T-helper 1 cell treated with Interleukin-12 subunit alpha and Interleukin-12 subunit beta and Interleukin-4 antibody, amounts not matched to agents 30 μg/mL and 1 μg/mL, for 36 hours (primary cell): ENCODE measurements around the gene ITGBL1.

Source experiments
- H3K27ac Mint-ChIP-seq: one replicate; pipeline ENCODE4 v1.8.0; 2021; ENCODE audit warnings: mild to moderate bottlenecking, mixed read lengths
- H3K27me3 Mint-ChIP-seq: one replicate; pipeline ENCODE4 v1.8.0; 2021; ENCODE audit warnings: low read depth, mixed read lengths
- H3K36me3 Mint-ChIP-seq: one replicate; pipeline ENCODE4 v1.8.0; 2021; ENCODE audit warnings: low read depth, mixed read lengths
- H3K4me1 Mint-ChIP-seq: one replicate; pipeline ENCODE4 v1.8.0; 2021; ENCODE audit warnings: low read depth, mixed read lengths
- H3K4me3 Mint-ChIP-seq: one replicate; pipeline ENCODE4 v1.8.0; 2021; ENCODE audit warnings: mild to moderate bottlenecking, moderate library complexity, mixed read lengths
- H3K9me3 Mint-ChIP-seq: one replicate; pipeline ENCODE4 v1.8.0; 2021; ENCODE audit warnings: mixed read lengths

Gene ITGBL1

GRCh38 chr13:101681834-101682233 lies 229.4 kb downstream of the ITGBL1 start:
- Mint-ChIP-seq H3K9me3 (no peaks in the 10 kb centered on the region), H3K27me3 (no peaks in the 10 kb centered on the region), H3K36me3 (no peaks in the 10 kb centered on the region), H3K4me3 (no peak overlapping the region), H3K27ac (no peak overlapping the region), H3K4me1 (no peaks in the 10 kb centered on the region)

GRCh38 chr13:101686003-101686402 lies 233.5 kb downstream of the ITGBL1 start:
- Mint-ChIP-seq H3K4me1 (no peaks in the 10 kb centered on the region), H3K27me3 (no peaks in the 10 kb centered on the region), H3K36me3 (no peaks in the 10 kb centered on the region), H3K4me3 (no peak overlapping the region), H3K9me3 (no peaks in the 10 kb centered on the region), H3K27ac (no peak overlapping the region)

DNA sequence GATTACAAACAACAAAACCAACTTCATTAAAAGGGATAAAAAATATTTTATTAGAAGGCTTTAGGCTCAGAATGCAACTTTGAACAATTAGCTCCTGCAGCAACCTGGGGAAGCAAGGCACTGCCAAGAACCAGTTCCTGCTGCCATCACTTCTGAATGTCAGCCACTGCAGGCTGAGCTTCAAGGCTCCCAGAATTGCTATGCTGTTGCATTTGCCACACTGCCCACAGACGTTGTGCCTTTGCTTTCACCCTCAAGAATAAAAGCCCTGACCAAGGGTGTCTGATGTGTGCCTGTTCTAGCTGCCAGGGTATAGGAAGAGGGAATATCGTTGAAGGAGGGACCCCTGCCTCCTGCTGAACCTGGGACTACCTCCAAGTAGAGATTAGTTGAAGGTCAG lies 238.4 kb downstream of the ITGBL1 start:
- Mint-ChIP-seq H3K27me3 (no peaks in the 10 kb centered on the region), H3K36me3 (no peaks in the 10 kb centered on the region), H3K4me3 (no peak overlapping the region), H3K9me3 (no peaks in the 10 kb centered on the region), H3K27ac (no peak overlapping the region), H3K4me1 (no peaks in the 10 kb centered on the region)

DNA sequence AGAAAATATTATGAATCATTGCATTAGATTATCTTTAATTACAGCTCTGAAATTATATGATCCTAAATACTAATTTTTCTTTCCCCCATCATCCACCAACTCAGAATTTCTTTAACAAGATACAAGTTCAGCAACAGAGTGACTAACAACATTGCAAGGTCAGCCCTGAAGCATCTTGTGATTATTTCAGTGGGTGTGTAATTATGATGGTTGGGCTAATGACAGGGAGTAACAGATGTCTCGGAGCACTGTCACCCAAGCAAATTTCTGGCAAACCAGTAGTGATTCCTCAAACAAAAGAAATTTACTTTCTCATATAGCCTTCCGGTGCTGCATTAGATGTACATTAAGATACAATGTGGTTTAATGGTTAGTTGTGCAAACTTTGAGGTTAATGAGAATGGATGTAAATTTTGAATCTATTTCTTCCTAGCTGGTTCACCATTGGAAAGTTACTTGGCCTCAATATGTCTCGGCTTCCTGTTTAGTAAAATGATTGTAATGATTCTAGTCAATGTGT lies 238.9 kb downstream of the ITGBL1 start:
- Mint-ChIP-seq H3K27me3 (no peaks in the 10 kb centered on the region), H3K4me1 (no peaks in the 10 kb centered on the region), H3K36me3 (no peaks in the 10 kb centered on the region), H3K27ac (no peak overlapping the region), H3K9me3 (no peaks in the 10 kb centered on the region), H3K4me3 (no peak overlapping the region)

DNA sequence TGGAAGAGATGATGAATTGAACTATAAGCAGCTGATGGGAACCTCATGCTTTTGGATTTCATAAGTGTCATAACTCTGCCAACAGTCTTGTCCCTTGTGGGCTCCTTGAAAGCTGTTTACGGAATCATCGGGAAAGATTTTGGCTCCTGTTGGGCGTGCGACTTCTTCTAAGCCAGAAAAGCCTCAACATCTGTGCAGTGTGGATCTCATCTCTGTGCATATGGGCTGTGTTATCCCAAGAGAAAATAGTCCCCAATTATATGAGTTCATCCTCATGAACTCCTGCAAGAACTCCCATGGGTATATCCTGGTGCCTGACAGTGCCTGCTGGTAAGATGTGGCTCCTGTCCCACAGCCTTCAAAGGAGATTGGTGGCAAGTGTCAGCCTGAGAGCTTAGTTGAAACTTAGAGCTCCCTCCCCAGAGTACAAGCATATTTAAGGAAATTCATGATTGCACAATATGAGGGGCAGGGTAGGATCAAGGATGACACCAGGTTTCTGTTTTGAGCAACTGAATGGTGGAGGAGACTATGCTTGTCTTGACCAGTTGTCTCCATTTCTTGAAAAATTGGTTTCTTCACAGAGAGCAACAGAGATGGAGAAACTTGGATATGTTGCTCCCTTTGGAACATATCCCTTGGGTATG lies 243.5 kb downstream of the ITGBL1 start:
- Mint-ChIP-seq H3K4me3 (no peak overlapping the region), H3K4me1 (no peaks in the 10 kb centered on the region), H3K9me3 (no peaks in the 10 kb centered on the region), H3K27ac (no peak overlapping the region), H3K27me3 (no peaks in the 10 kb centered on the region), H3K36me3 (no peaks in the 10 kb centered on the region)

GRCh38 chr13:101697745-101698144 lies 245.3 kb downstream of the ITGBL1 start:
- no peaks in the 10 kb centered on the region for H3K27me3 Mint-ChIP-seq
- no peak overlapping the region for H3K27ac Mint-ChIP-seq
- H3K4me1 Mint-ChIP-seq: no peaks in the 10 kb centered on the region
- H3K36me3 Mint-ChIP-seq: no peaks in the 10 kb centered on the region
- H3K4me3 Mint-ChIP-seq: no peak overlapping the region
- H3K9me3 Mint-ChIP-seq: no peaks in the 10 kb centered on the region

DNA sequence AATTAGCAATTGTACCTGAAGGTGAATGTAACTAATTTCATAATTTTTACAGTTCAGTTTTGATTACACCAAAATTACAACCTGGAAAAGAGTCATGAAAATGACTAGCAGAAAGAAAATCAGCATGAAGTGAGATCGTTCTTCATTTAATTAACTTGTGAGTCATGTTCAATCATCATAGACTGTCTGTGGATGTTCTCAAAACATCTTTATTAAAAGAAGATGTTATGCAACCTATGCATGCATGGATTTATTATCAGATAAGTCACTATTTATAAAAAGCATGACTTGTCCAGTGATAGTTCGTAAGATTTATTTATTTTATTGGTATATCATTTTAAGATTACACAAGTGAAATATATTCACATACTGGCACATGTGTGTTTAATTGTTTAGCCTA lies 245.9 kb downstream of the ITGBL1 start:
- Mint-ChIP-seq H3K9me3 (no peaks in the 10 kb centered on the region), H3K36me3 (no peaks in the 10 kb centered on the region), H3K4me1 (no peaks in the 10 kb centered on the region), H3K27ac (no peak overlapping the region), H3K4me3 (no peak overlapping the region), H3K27me3 (no peaks in the 10 kb centered on the region)

DNA sequence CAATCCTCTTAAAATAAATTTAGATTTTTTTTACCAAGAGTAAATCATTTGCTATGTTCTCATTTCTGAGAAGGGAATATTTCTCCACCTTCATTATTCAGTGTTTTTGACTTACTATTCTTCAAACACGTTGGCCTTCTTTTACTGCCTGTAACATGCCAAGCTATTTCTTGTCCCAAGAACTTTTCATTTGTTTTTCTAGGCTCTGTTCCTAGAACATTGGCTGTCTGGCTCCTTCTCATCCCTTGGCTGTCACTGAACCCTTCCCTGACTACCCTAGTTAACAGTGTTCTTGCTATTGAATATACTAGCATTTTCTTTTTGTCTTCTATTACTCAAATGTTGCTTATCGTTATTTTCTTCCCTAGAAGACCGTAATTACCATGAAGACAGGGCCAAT lies 248.1 kb downstream of the ITGBL1 start:
- H3K27ac Mint-ChIP-seq: no peak overlapping the region
- no peak overlapping the region for H3K4me3 Mint-ChIP-seq
- H3K36me3 Mint-ChIP-seq: no peaks in the 10 kb centered on the region
- H3K27me3 Mint-ChIP-seq: no peaks in the 10 kb centered on the region
- no peaks in the 10 kb centered on the region for H3K4me1 Mint-ChIP-seq
- H3K9me3 Mint-ChIP-seq: no peaks in the 10 kb centered on the region

DNA sequence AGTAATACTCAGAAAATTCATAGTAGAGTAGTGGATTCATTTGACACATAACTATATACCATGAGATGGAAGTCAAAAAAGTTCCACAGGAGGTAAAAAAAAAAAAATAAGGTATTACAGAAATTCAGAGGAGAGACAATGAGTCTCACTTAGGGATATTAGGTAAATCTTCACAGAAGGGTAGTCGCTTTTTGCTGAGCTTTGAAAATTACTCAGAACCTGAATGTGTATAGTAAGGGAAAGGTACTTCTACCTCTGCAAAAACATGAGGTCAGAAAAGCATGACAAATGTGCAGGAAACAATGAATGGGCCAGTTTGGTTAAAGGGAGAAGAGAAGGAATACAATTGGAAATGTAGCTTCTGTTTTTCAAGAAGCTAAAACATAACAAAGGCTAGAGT lies 250.6 kb downstream of the ITGBL1 start:
- no peak overlapping the region for H3K4me3 Mint-ChIP-seq
- no peaks in the 10 kb centered on the region for H3K9me3 Mint-ChIP-seq
- no peak overlapping the region for H3K27ac Mint-ChIP-seq
- H3K4me1 Mint-ChIP-seq: peaks cover 3% of the 10 kb centered on the region
- no peaks in the 10 kb centered on the region for H3K36me3 Mint-ChIP-seq
- no peaks in the 10 kb centered on the region for H3K27me3 Mint-ChIP-seq

DNA sequence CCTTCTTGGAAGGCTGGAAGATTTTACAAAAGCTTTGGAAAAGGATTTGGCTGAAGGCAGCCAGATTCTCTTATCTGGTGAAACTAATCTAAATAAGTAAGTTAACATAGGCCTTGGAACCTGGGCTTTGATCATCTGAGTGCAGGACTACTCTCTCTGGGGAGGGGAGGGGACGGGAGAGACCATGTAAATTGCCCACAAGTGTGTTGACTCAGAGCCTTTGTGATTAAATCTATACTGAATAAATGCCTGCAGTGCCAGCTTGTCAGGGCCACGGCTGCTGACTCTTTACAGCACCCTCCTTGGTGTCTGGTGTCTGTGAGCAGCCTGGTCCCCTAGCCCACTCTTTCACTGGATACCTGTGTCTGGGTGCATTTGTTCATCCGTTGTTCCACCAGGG lies 251.4 kb downstream of the ITGBL1 start:
- Mint-ChIP-seq H3K36me3 (no peaks in the 10 kb centered on the region), H3K4me3 (no peak overlapping the region), H3K27ac (no peak overlapping the region), H3K27me3 (no peaks in the 10 kb centered on the region), H3K4me1 (peaks cover 3% of the 10 kb centered on the region), H3K9me3 (no peaks in the 10 kb centered on the region)

GRCh38 chr13:101706651-101707050 lies 254.2 kb downstream of the ITGBL1 start:
- Mint-ChIP-seq H3K4me1 (peaks cover 3% of the 10 kb centered on the region), H3K27me3 (no peaks in the 10 kb centered on the region), H3K9me3 (no peaks in the 10 kb centered on the region), H3K36me3 (no peaks in the 10 kb centered on the region), H3K27ac (no peak overlapping the region), H3K4me3 (no peak overlapping the region)

DNA sequence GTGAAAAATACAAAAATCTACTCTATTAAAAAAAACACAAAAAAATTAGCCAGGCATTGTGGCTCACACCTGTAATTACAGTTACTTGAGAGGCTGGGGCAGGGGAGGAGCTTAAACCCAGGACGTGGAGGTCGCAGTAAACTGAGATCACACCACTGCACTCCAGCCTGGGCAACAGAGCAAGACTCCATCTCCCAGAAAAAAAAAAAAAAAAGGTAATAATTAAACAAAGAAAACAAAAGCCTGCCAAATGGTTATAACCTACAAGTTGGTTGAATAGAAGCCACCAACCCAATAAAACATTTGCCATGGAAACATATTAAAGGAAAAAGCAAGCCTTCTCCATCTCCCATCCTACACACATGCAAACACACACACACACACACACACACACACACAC lies 255.2 kb downstream of the ITGBL1 start:
- H3K27ac Mint-ChIP-seq: no peak overlapping the region
- no peaks in the 10 kb centered on the region for H3K27me3 Mint-ChIP-seq
- H3K9me3 Mint-ChIP-seq: no peaks in the 10 kb centered on the region
- H3K4me1 Mint-ChIP-seq: peaks cover 3% of the 10 kb centered on the region
- no peak overlapping the region for H3K4me3 Mint-ChIP-seq
- H3K36me3 Mint-ChIP-seq: no peaks in the 10 kb centered on the region

GRCh38 chr13:101708115-101708514 lies 255.6 kb downstream of the ITGBL1 start:
- H3K27ac Mint-ChIP-seq: no peak overlapping the region
- no peak overlapping the region for H3K4me3 Mint-ChIP-seq
- H3K27me3 Mint-ChIP-seq: no peaks in the 10 kb centered on the region
- H3K9me3 Mint-ChIP-seq: no peaks in the 10 kb centered on the region
- peaks cover 3% of the 10 kb centered on the region for H3K4me1 Mint-ChIP-seq
- H3K36me3 Mint-ChIP-seq: no peaks in the 10 kb centered on the region

- Mint-ChIP-seq H3K27ac (no peak overlapping the region), H3K4me1 (peaks cover 3% of the 10 kb centered on the region), H3K9me3 (no peaks in the 10 kb centered on the region), H3K36me3 (no peaks in the 10 kb centered on the region), H3K4me3 (no peak overlapping the region), H3K27me3 (no peaks in the 10 kb centered on the region)
Measured at GRCh38 chr13:101709952-101710351, 257.5 kb downstream of the ITGBL1 start.

- Mint-ChIP-seq H3K9me3 (no peaks in the 10 kb centered on the region), H3K27ac (no peak overlapping the region), H3K36me3 (no peaks in the 10 kb centered on the region), H3K4me3 (no peak overlapping the region), H3K27me3 (no peaks in the 10 kb centered on the region), H3K4me1 (peaks cover 2% of the 10 kb centered on the region)
Measured at GRCh38 chr13:101711307-101712025, 259.0 kb downstream of the ITGBL1 start.
